Lower leg skin (tissue), 4 donors: ENCODE data around the gene TGFBR3. TPM values are rescaled to one million over a fixed set of nuclear protein-coding genes. Genes with fewer than 3 reads are reported as not detected.

ENCODE experiments used
- DNase-seq, 2 donors: peaks; one replicate each; pipeline ENCODE4 v3.0.0-alpha.2; 2019; ENCODE audit warnings: low spot score in 2 of 2
- H3K4me3 ChIP-seq: fragments of 200-600 bp; sonication (generic); 2 replicates; pipeline ENCODE4 v1.5.1; 2017; ENCODE audit warnings: mild to moderate bottlenecking, low read depth; ENCODE audit not compliant: poor library complexity, severe bottlenecking
- CTCF ChIP-seq, 3 donors: fragments of 450-650 bp; IDR thresholded peaks; one replicate each; pipeline ENCODE4 v1.5.1; 2016; ENCODE audit warnings: antibody characterized with exemption in 3 of 3, mild to moderate bottlenecking in 3 of 3, moderate library complexity in 2 of 3
- POLR2A ChIP-seq, 2 donors: fragments of 450-650 bp; IDR thresholded peaks; one replicate each; pipeline ENCODE4 v1.6.1; 2016 to 2017; ENCODE audit warnings: antibody characterized with exemption in 2 of 2, mild to moderate bottlenecking in 1 of 2, moderate library complexity in 1 of 2
- WGBS, 2 donors: methylation state at CpG; one replicate each; pipeline ENCODE4 v1.1.5; 2018; 5-methylcytosine and 5-hydroxymethylcytosine counted together
- intact Hi-C: fragments of 100-400 bp; cut with DNase I; formaldehyde crosslinking; loops from one replicate; pipeline ENCODE4 v1.15.0; 2023; ENCODE audit warnings: low total_unique reads
- total RNA-seq, 4 donors: library from RNA; depleted of rRNA; stranded (reverse); fragments of >200 nt; gene quantifications; one replicate each; pipeline ENCODE4 v1.1.0, GENCODE V29; 2016

Gene TGFBR3
- total RNA-seq, 4 donors from 2014 or later, result 79.4 to 134 (median 116) TPM

GRCh38 chr1:91704746-91705145 is 181.2 kb downstream of the TGFBR3 start:
- intact Hi-C loops, result no loop called here
- no peak overlapping the region for H3K4me3 ChIP-seq
- 91 to 100% methylated on average over 1 of the region's 1 CpG for WGBS, 2 donors

GRCh38 chr1:91703095-91703494 is 182.9 kb downstream of the TGFBR3 start:
- no peak overlapping the region for H3K4me3 ChIP-seq
- no peak for DNase-seq
- 36 to 85% methylated on average over 4 of the region's 4 CpGs for WGBS, 2 donors
- intact Hi-C loops, result no loop called here
- no peak for TF ChIP-seq CTCF (IDR thresholded peaks at IDR 0.05)
- no peak for TF ChIP-seq POLR2A (IDR thresholded peaks at IDR 0.05)

More at GRCh38 chr1:91704746-91705145, 181.2 kb downstream of the TGFBR3 start:
- no peak for DNase-seq
- no peak for TF ChIP-seq CTCF (IDR thresholded peaks at IDR 0.05)
- TF ChIP-seq POLR2A (IDR thresholded peaks at IDR 0.05), result no peak

- intact Hi-C loops, result no loop called here
- TF ChIP-seq POLR2A (IDR thresholded peaks at IDR 0.05) (no peak), CTCF (IDR thresholded peaks at IDR 0.05) (no peak)
- DNase-seq, result no peak
- no peak overlapping the region for H3K4me3 ChIP-seq
- WGBS, 2 donors, result 67 to 80% methylated on average over 4 of the region's 4 CpGs
These were observed 184.5 kb downstream of the TGFBR3 start for GRCh38 chr1:91701472-91701869.

GRCh38 chr1:91700771-91701471 is 185.0 kb downstream of the TGFBR3 start:
- WGBS, 2 donors, result 58 to 64% methylated on average over 8 of the region's 8 CpGs
- DNase-seq, result no peak
- no peak for TF ChIP-seq CTCF (IDR thresholded peaks at IDR 0.05)
- TF ChIP-seq POLR2A (IDR thresholded peaks at IDR 0.05), result no peak

DNA sequence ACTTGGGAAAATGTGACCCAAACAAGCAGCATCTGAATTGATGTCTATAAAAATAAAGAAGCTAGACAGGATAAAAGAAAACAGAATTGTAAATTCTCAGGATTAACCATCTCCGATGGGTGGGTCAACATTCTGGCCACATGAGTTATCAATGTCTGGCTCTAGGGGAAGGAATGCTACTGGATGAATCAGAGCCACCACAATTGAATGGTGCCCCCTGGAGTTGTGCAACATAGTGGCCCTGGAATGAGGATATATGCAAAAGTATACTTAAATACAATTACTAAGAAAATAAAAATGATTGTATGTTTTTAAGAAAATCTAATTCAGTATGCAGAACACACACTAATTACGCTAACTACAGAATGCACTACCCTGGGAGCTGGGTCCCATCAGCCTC is 185.6 kb downstream of the TGFBR3 start:
- 81 to 83% methylated on average over 2 of the region's 2 CpGs for WGBS, 2 donors
- intact Hi-C loops, result no loop called here
- no peak overlapping the region for H3K4me3 ChIP-seq
- no peak for TF ChIP-seq CTCF (IDR thresholded peaks at IDR 0.05)
- no peak for TF ChIP-seq POLR2A (IDR thresholded peaks at IDR 0.05)
- DNase-seq, result no peak

More at GRCh38 chr1:91700771-91701471, 185.0 kb downstream of the TGFBR3 start:
- intact Hi-C loops, result no loop called here
- H3K4me3 ChIP-seq, result no peak overlapping the region
